HL-60 (cell line): ENCODE data around the gene EIF3B.

Experiments
- DNase-seq, 2 experiments: peaks; one replicate each; pipeline ENCODE4 v3.0.0-alpha.2; 2010 to 2020; ENCODE audit warnings: low read depth in 1 of 2, low spot score in 1 of 2
- H3K27ac ChIP-seq: fragments of 250-450 bp; sonication (Bioruptor Pico); replicated peaks from 2 replicates; pipeline ENCODE4 v1.5.1; 2020; ENCODE audit warnings: mild to moderate bottlenecking, moderate library complexity
- H3K27me3 ChIP-seq: fragments of 250-450 bp; sonication (Bioruptor Pico); 2 replicates; pipeline ENCODE4 v1.5.1; 2021; ENCODE audit warnings: mild to moderate bottlenecking, moderate library complexity; ENCODE audit not compliant: insufficient read depth, poor library complexity, severe bottlenecking
- H3K4me3 ChIP-seq: replicated peaks from 2 replicates; pipeline ENCODE4 v1.5.1; 2011; ENCODE audit warnings: mild to moderate bottlenecking, control low read depth, low read length; ENCODE audit not compliant: insufficient read depth
- CTCF ChIP-seq: IDR thresholded peaks from one replicate; pipeline ENCODE4 v1.5.1; 2011; ENCODE audit warnings: low read length, control low read depth, inconsistent platforms; ENCODE audit not compliant: insufficient read depth
- GABPA ChIP-seq: IDR thresholded peaks from 2 replicates; pipeline ENCODE4 v1.6.1; 2012; ENCODE audit warnings: low read depth
- POLR2AphosphoS5 ChIP-seq: IDR thresholded peaks from 2 replicates; pipeline ENCODE4 v1.6.1; 2012; ENCODE audit warnings: low read depth
- REST ChIP-seq: IDR thresholded peaks from 2 replicates; pipeline ENCODE4 v1.6.1; 2012; ENCODE audit warnings: low read depth; ENCODE audit not compliant: insufficient replicate concordance
- SPI1 ChIP-seq: IDR thresholded peaks from 2 replicates; pipeline ENCODE4 v1.6.1; 2012; ENCODE audit warnings: low read depth, mild to moderate bottlenecking, borderline replicate concordance

Gene EIF3B

GRCh38 chr7:2405601-2406345 lies 51.1 kb downstream of the EIF3B start:
- Histone ChIP-seq H3K4me3 (peak overlapping the region; percentile 84), H3K27ac (peak overlapping the region; percentile 75), H3K27me3 (no peaks in the 10 kb centered on the region)
- peak; percentile 70 for TF ChIP-seq POLR2AphosphoS5
- TF ChIP-seq CTCF, result no peak
- peak in 1 of 2 experiments; percentile 70 for DNase-seq

- no peaks in the 10 kb centered on the region for H3K27me3 ChIP-seq
- no peak for DNase-seq
- no peak overlapping the region for H3K4me3 ChIP-seq
- no peak overlapping the region for H3K27ac ChIP-seq
- TF ChIP-seq POLR2AphosphoS5 (no peak), CTCF (no peak), GABPA (no peak), REST (no peak), SPI1 (no peak)
Measured at GRCh38 chr7:2409745-2410414, 55.3 kb downstream of the EIF3B start.

- H3K27ac ChIP-seq, result no peak overlapping the region
- no peak for DNase-seq
- no peaks in the 10 kb centered on the region for H3K27me3 ChIP-seq
- H3K4me3 ChIP-seq, result no peak overlapping the region
- TF ChIP-seq REST (no peak), SPI1 (no peak), CTCF (no peak), POLR2AphosphoS5 (no peak), GABPA (no peak)
Measured at GRCh38 chr7:2411049-2411448, 56.4 kb downstream of the EIF3B start.
